IPS-18a (cell line): ENCODE data around the gene SMG5.

Experiments
- H3K27ac ChIP-seq: one replicate; pipeline ENCODE4 v1.5.1; 2013; ENCODE audit warnings: low read length
- H3K27me3 ChIP-seq: one replicate; pipeline ENCODE4 v1.6.1; 2013; ENCODE audit warnings: mild to moderate bottlenecking, low read length; ENCODE audit not compliant: control insufficient read depth, insufficient read depth
- H3K36me3 ChIP-seq: one replicate; pipeline ENCODE4 v1.6.1; 2013; ENCODE audit warnings: low read depth, low read length; ENCODE audit not compliant: control insufficient read depth
- H3K4me1 ChIP-seq: one replicate; pipeline ENCODE4 v1.6.1; 2013; ENCODE audit warnings: low read depth, low read length; ENCODE audit not compliant: control insufficient read depth
- H3K4me3 ChIP-seq: one replicate; pipeline ENCODE4 v1.5.1; 2013; ENCODE audit warnings: low read length
- H3K9ac ChIP-seq: one replicate; pipeline ENCODE4 v1.6.1; 2013; ENCODE audit warnings: mild to moderate bottlenecking, low read length, moderate library complexity
- H3K9me3 ChIP-seq: one replicate; pipeline ENCODE4 v1.6.1; 2013; ENCODE audit warnings: low read depth, low read length; ENCODE audit not compliant: control insufficient read depth

The SMG5 gene

DNA sequence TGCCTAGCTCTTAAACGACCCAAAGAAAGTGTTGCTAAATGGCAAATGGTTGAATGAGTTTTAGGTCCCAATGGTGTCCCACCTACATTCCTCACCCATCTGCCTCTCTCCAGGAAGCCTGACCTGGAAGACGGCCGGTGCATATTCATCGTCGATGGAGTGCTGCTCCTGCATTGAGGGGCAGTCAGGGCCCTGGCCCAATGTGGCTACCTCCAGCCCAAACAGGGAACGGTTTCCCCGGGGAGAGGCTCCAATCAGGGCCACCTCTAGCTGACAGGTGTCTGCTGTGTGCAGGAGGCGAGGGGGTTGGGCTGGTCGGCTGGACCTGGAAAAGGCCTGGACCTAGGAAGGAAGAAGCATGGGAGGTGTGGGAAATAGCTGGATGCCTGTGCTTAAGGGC lies 11.3 kb upstream of the SMG5 start:
- Histone ChIP-seq H3K27ac (no peak overlapping the region), H3K9ac (no peak overlapping the region), H3K36me3 (no peaks in the 10 kb centered on the region), H3K9me3 (no peaks in the 10 kb centered on the region), H3K27me3 (no peaks in the 10 kb centered on the region), H3K4me3 (no peak overlapping the region), H3K4me1 (no peaks in the 10 kb centered on the region)

DNA sequence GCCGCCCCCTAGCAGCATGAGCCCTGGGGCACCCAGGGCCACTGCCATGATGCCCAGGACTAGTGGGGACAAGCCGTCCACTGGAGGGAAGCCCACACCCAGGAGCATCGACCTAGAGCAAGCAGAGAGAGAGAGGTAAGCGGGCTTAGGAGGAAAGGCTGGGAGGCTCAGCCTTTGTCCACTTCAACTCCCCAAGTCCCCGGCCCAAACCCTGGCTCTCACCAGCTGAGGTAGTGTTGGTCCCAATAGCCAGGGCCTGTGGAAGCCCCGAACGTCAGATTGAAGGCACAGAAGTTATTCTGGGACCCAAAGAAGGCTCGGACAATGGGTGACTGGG lies 10.4 kb upstream of the SMG5 start:
- no peaks in the 10 kb centered on the region for H3K9me3 ChIP-seq
- no peak overlapping the region for H3K9ac ChIP-seq

DNA sequence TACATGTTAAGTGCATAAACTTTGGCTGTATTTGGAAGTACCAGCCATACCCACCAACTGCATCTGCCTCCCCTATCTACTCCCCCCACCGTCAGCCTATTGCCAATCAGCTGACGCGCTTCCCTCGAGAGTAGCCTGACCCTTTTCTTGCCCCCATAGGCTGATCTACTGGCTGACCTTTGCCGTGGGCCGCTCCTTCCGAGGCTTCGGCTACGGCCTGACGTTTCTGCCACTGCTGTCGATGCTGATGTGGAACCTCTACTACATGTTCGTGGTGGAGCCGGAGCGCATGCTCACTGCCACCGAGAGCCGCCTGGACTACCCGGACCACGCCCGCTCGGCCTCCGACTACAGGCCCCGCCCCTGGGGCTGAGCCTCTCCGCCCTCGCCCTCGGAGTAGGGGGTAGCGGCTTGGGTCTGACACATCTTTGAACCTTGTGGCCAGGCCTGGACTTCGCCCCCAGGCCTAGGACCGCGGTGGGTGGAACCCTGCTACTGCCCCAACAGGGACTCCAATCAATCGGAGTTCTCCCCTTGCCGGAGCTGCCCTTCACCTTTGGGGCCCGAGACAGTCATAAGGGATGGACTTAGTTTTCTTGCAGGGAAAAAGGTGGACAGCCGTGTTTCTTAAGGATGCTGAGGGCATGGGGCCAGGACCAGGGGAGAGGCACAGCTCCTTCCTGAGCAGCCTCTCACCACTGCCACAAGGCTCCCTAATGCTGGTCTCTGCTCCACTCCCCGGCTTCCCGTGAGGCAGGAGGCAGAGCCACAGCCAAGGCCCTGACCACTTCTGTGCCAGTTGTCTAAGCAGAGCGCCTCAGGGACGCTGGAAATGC lies 8.8 kb upstream of the SMG5 start:
- Histone ChIP-seq H3K4me3 (peak overlapping the region; percentile 68), H3K27ac (no peak overlapping the region), H3K9ac (peak overlapping the region; percentile 43), H3K4me1 (no peaks in the 10 kb centered on the region), H3K36me3 (no peaks in the 10 kb centered on the region), H3K9me3 (no peaks in the 10 kb centered on the region), H3K27me3 (no peaks in the 10 kb centered on the region)

More for the DNA sequence above, 10.4 kb upstream of the SMG5 start:
- Histone ChIP-seq H3K27ac (no peak overlapping the region), H3K27me3 (no peaks in the 10 kb centered on the region), H3K4me3 (no peak overlapping the region), H3K36me3 (no peaks in the 10 kb centered on the region), H3K4me1 (no peaks in the 10 kb centered on the region)

DNA sequence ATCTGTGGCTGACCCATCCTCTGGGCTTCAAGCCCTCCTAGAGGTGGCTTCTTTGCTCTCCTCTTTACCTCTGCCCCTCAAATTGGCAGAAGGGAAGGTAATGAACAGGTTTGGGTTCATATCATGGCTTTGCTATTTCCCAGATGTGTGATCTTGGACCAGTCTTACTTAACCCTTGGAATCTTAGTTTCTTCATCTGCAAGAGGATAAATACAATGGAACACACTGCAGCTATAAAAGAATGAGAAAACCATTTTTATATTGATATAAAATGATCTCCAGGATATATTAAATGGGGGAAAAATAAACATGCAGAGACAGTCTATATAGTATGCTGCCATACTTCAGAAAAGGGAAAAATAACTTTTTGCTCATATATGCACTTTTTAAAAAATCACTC lies 7.2 kb upstream of the SMG5 start:
- H3K9me3 ChIP-seq = no peaks in the 10 kb centered on the region
- H3K4me1 ChIP-seq = no peaks in the 10 kb centered on the region
- H3K9ac ChIP-seq = no peak overlapping the region
- no peaks in the 10 kb centered on the region for H3K27me3 ChIP-seq
- H3K4me3 ChIP-seq = no peak overlapping the region
- no peaks in the 10 kb centered on the region for H3K36me3 ChIP-seq
- H3K27ac ChIP-seq = no peak overlapping the region

DNA sequence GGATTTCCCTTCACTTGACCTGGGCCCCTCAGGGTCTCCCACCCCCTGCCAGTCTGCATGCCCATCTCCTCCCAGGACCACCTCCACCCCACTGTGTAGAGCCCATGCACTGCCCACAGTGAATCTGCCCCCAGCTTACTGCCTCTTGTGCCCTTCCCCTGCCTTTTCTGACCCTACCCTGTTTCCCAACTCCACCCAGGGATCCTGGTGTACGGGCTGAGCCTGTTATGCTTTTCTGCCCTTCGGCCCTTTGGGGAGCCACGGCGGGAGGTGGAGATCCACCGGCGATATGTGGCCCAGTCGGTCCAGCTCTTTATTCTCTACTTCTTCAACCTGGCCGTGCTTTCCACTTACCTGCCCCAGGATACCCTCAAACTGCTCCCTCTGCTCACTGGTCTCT lies 3.4 kb upstream of the SMG5 start:
- Histone ChIP-seq H3K4me3 (no peak overlapping the region), H3K27ac (no peak overlapping the region), H3K9me3 (no peaks in the 10 kb centered on the region), H3K27me3 (no peaks in the 10 kb centered on the region), H3K9ac (no peak overlapping the region), H3K36me3 (no peaks in the 10 kb centered on the region), H3K4me1 (peaks cover 15% of the 10 kb centered on the region)

DNA sequence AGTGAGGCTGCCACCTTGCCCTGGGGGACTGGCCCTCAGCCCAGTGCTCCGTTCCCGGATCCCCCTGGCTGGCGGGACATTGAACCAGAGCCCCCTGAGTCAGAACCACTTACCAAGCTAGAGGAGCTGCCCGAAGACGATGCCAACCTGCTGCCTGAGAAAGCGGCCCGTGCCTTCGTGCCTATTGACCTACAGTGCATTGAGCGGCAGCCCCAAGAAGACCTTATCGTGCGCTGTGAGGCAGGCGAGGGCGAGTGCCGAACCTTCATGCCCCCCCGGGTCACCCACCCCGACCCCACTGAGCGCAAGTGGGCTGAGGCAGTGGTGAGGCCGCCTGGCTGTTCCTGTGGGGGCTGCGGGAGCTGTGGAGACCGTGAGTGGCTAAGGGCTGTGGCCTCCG lies 2.8 kb upstream of the SMG5 start:
- H3K4me3 ChIP-seq = no peak overlapping the region
- H3K36me3 ChIP-seq = no peaks in the 10 kb centered on the region
- H3K9me3 ChIP-seq = no peaks in the 10 kb centered on the region
- H3K27ac ChIP-seq = no peak overlapping the region
- no peak overlapping the region for H3K9ac ChIP-seq
- peaks cover 16% of the 10 kb centered on the region for H3K4me1 ChIP-seq
- no peaks in the 10 kb centered on the region for H3K27me3 ChIP-seq

DNA sequence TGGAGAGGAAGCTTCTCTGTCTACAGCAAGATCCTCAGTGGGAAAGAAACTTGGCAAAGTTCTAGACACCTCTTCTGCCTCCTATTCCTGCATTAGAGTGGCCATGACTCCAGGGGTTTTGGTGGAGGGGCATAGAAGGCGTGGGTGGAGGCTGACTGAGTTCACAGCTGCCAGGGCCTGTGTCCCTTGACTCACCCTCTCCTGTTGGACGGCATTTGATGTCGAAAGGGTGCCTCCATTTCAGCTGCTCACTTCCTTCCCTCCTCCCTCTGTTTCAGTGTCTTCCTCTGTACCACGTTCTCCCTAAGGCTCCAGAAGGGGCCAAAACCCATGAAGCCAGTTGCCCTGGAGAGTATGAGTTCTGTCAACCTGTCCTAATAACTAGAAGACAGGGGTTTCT lies 2.1 kb upstream of the SMG5 start:
- H3K9me3 ChIP-seq = no peaks in the 10 kb centered on the region
- H3K36me3 ChIP-seq = no peaks in the 10 kb centered on the region
- no peak overlapping the region for H3K27ac ChIP-seq
- H3K4me1 ChIP-seq = peaks cover 16% of the 10 kb centered on the region
- no peaks in the 10 kb centered on the region for H3K27me3 ChIP-seq
- no peak overlapping the region for H3K4me3 ChIP-seq
- no peak overlapping the region for H3K9ac ChIP-seq

DNA sequence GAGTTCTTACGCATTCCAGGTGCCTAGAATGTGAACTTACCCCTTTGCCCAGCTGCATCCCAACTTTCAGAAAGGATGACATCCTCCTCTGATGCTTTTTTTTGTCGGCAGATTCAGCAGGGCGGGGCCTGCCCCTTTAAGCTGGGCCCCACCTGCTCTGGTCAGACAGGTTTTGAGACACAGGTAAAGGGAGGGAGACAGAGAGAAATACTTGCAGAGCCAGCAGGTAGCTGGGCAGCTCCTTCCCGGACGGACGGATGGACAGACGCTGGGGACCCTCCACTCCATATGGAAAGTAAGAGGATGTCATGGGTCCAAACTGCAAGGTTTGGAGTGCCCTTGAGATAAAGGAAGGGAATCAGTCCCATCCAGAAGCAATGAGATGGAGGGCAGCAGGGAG lies 1.5 kb upstream of the SMG5 start, which contains the start of gene TMEM79:
TMEM79 (plus strand) TSS at position 214 of the 400 bp plus-strand sequence. CDS start 902 bp downstream, outside the sequence.
- Histone ChIP-seq H3K9ac (peak within 1 kb of the TSS; percentile 87), H3K9me3 (no peaks in the 10 kb centered on the region), H3K4me1 (peaks cover 16% of the 10 kb centered on the region), H3K27me3 (no peaks in the 10 kb centered on the region), H3K36me3 (no peaks in the 10 kb centered on the region), H3K4me3 (peak within 1 kb of the TSS; percentile 94), H3K27ac (peak within 1 kb of the TSS; percentile 19)

DNA sequence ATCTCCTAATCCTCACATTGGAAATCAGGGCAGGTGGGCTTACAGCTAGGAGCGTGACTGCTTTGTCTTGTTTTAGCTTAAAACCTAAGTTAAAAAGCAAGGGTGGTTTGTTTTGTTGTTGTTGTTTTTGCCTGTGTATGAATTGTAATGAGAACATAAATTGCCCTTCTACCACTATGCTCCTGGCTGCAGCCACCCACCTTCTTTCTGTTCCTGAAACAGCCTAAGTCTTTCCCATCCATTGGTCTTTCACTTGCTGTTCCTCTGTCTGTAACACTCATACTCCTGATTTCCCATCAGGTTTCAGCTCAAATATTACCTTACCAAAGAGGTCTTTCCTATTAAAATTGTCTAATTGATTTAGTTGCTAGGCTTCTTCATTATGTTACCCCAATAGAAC lies 896 bp upstream of the SMG5 start:
- Histone ChIP-seq H3K27ac (peak overlapping the region; percentile 19), H3K4me1 (peaks cover 16% of the 10 kb centered on the region), H3K9me3 (no peaks in the 10 kb centered on the region), H3K9ac (peak overlapping the region; percentile 87), H3K27me3 (no peaks in the 10 kb centered on the region), H3K4me3 (peak overlapping the region; percentile 94), H3K36me3 (peaks cover 5% of the 10 kb centered on the region)

DNA sequence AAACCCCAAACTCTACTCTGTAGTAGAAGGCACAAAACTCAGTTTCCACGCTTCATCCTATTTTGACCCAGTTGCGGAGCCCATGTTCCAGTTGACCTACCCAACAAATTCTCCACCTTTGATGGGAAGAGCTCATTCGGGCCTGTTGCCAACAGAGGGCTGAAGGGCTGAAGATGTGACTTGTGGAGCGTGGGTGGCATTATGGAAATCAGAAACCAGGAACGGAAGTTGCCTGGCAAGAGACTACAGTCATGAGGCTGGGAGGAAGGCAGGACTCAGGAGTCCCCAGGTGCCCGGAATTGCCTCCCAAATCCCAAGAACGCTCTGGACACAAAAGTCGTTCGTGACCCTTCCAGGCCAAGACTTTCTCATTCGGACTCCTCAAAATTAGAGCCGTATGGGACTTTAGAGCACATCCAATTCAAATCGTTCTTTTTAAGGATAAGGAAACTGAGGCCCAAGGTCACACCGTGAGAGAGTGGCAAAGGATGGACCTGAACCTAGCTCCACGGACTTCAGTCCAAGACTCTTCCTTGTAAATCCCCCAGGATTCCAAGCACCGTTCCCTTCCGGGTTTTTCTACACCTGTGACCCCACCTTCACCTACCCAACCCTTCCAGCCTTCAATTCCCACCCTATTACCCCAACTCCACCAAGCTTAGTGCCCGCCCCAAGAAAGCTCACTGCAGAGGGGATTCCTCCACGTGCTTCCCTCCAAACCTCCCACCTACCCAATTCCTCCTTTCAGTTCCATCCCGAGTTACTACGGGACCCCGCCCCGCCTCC lies 739 bp downstream of the SMG5 start:
- Histone ChIP-seq H3K27ac (peak overlapping the region; percentile 46), H3K27me3 (no peaks in the 10 kb centered on the region), H3K4me1 (peaks cover 16% of the 10 kb centered on the region), H3K9me3 (no peaks in the 10 kb centered on the region), H3K9ac (peak overlapping the region; percentile 87), H3K36me3 (peaks cover 20% of the 10 kb centered on the region), H3K4me3 (peak overlapping the region; percentile 94)

DNA sequence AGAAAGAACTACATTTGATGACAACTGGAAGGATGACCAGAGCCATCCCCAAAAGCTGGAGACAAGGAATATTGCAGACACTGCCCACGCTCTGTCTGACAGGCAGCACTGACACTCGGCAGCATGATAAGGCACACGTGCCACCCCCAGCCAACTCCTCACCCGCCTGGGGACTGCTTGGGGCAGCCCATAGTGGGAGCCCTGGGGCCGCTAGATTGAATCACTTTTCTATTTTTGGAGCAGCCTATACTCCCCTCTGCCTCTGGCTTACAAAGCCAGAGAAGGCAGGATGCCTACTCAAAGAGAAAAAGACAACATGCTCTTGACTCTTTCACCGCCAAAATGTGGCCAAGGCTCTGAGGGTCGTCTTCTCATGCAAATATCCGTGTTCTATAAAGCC lies 1.3 kb downstream of the SMG5 start:
- Histone ChIP-seq H3K4me3 (peak overlapping the region; percentile 94), H3K27ac (peak overlapping the region; percentile 46), H3K9me3 (no peaks in the 10 kb centered on the region), H3K9ac (peak overlapping the region; percentile 87), H3K27me3 (no peaks in the 10 kb centered on the region), H3K36me3 (peaks cover 27% of the 10 kb centered on the region), H3K4me1 (peaks cover 16% of the 10 kb centered on the region)
